K562 (cell line): ENCODE measurements around the gene ADAM19. TPM values are rescaled to one million over a fixed set of nuclear protein-coding genes. Genes with fewer than 3 reads are reported as not detected.
A peak's percentile ranks its signal among the peaks of the same experiment; 100 is the strongest.

ENCODE experiments used
- BACH1 ChIP-seq: fragments of 200-800 bp; sonication (Bioruptor generic); IDR thresholded peaks from 2 replicates; pipeline ENCODE4 v1.6.1; 2016; ENCODE audit warnings: missing genetic modification characterization, missing compliant biosample characterization
- CXXC5 ChIP-seq: fragments of 250-450 bp; sonication (Bioruptor Pico); IDR thresholded peaks from 2 replicates; pipeline ENCODE4 v1.8.0; 2022; ENCODE audit warnings: inconsistent platforms, mild to moderate bottlenecking, moderate library complexity
- ETV1 ChIP-seq: fragments of 450-650 bp; conservative IDR thresholded peaks from 2 replicates; pipeline ENCODE4 v1.6.1; 2016; ENCODE audit warnings: missing genetic modification characterization, control low read depth, low read depth, missing compliant biosample characterization
- GABPB1 ChIP-seq: sonication (generic); formaldehyde crosslinking; IDR thresholded peaks from 2 replicates; pipeline ENCODE4 v1.8.0; 2022; ENCODE audit warnings: mild to moderate bottlenecking, missing genetic modification reagents
- MTA2 ChIP-seq: fragments of 450-650 bp; IDR thresholded peaks from 2 replicates; pipeline ENCODE4 v1.6.1; 2016; ENCODE audit warnings: low read depth
- NFIC ChIP-seq: fragments of 450-650 bp; IDR thresholded peaks from 2 replicates; pipeline ENCODE4 v1.6.1; 2017; ENCODE audit warnings: mild to moderate bottlenecking, inconsistent platforms
- PTRF ChIP-seq: fragments of 450-650 bp; IDR thresholded peaks from 2 replicates; pipeline ENCODE4 v1.6.1; 2016; ENCODE audit warnings: mild to moderate bottlenecking, missing genetic modification characterization, missing compliant biosample characterization
- SMAD4 ChIP-seq: fragments of 250-450 bp; sonication (Bioruptor Pico); conservative IDR thresholded peaks from 2 replicates; pipeline ENCODE4 v1.8.0; 2021; ENCODE audit warnings: inconsistent platforms, mild to moderate bottlenecking, moderate library complexity
- TBP ChIP-seq: optimal IDR thresholded peaks from 2 replicates; pipeline ENCODE3; 2011; ENCODE audit warnings: low read depth, low read length, improper control_type of control experiment
- TCF7L2 ChIP-seq: fragments of 150-350 bp; IDR thresholded peaks from 2 replicates; pipeline ENCODE4 v1.6.1; 2016; ENCODE audit warnings: low read depth, mild to moderate bottlenecking, low read length, moderate library complexity
- ZNF551 ChIP-seq: fragments of 250-450 bp; sonication (Bioruptor Pico); IDR thresholded peaks from 2 replicates; pipeline ENCODE4 v1.5.0; 2021; ENCODE audit warnings: mild to moderate bottlenecking, moderate library complexity
- polyA plus RNA-seq, 8 experiments: library from polyadenylated mRNA; depleted of rRNA in 4 of 8; stranded (reverse) in 5 of 8; unstranded in 3 of 8; fragments of >200 nt; fragmentation: Nextera tagmentation in 2 of 8; fragmentation: Illumina TruSeq in 1 of 8; extraction: Ambion mirVana in 2 of 8; extraction: Trizol in 1 of 8; gene quantifications; 2 replicates each; pipeline versions ENCODE4 v1.2.1 to v1.2.3, GENCODE V29; 2011 to 2014; ENCODE audit warnings: inconsistent platforms in 1 of 8, missing spikeins in 1 of 8
- total RNA-seq, 7 experiments: library from RNA; depleted of rRNA in 6 of 7; stranded (reverse); fragments of >200 nt in 6 of 7; fragmentation: Illumina TruSeq in 2 of 7; extraction: Trizol in 2 of 7; gene quantifications; 2 replicates each; pipeline versions ENCODE4 v1.2.1 to v1.2.3, GENCODE V29; 2011 to 2021; ENCODE audit warnings: low replicate concordance in 1 of 7
- TF ChIP-seq, protein P1 (sequence below): fragments of 200-800 bp; sonication (Bioruptor generic); IDR thresholded peaks from 2 replicates; pipeline ENCODE4 v1.6.1; 2017; ENCODE audit warnings: missing genetic modification characterization, missing compliant biosample characterization
- TF ChIP-seq, protein P2 (sequence below): fragments of 450-650 bp; conservative IDR thresholded peaks from 2 replicates; pipeline ENCODE4 v1.6.1; 2016; ENCODE audit warnings: missing genetic modification characterization, low read depth, mild to moderate bottlenecking, control low read depth, missing compliant biosample characterization

ADAM19 gene
- total and polyA plus RNA-seq, 9 of the 15 experiments (the other 6 are each of a cell fraction or from before 2014, with no cell fraction given) = 0.11 to 1.1 (median 0.43) TPM

DNA sequence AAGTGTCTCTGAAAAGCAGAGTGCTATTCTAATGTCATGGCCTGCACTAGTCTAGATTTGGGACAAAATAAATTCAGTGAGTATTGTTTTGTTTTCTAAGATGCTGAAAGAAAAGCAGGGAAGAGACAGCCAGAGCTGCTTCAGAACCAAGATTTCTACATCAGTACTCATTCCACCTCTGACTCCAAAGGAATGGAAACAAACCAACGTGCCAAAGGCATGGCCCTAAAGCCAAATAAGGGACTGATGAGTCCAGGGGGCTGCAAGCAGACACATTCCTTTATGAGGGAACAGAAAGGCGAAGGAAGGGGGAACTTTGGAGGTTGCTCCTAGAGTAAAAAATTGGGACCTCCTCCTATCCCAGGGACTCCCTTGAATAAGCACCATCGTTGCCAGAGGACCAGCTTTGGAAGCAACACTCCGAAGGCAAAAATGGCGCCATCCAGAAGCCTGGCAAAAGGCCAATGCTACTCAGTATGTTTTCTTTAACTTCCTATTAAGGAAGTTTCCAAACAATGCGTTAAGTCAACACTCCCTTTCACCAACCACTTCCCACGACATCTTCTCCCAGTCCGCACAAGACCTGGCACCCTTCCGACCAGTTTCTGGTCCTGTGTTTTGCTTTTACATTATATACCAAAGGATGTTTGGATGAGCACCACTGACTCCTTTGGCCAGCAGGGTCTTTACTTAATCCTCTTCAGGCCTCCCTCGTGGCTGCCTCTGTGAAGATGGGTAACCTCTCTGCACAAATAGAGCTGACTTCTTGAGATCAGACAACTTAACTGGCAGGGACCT lies 31.6 kb downstream of the ADAM19 start (continued):
- peak; percentile 88 for TF ChIP-seq NFIC
- TF ChIP-seq ETV1 (tag) = 0 out of 2 replicates have a peak, but pooled peaks have one; percentile 19
- 0 out of 2 replicates have a peak, but pooled peaks have one; percentile 19 for TF ChIP-seq PTRF (tag)
- TF ChIP-seq SMAD4 (CRISPR knock-in tag) = peak; percentile 50; the same call in 1 of the 2 replicates
- TF ChIP-seq CXXC5 = 0 out of 2 replicates have a peak, but pooled peaks have one; percentile 35
- no peak for TF ChIP-seq TCF7L2
- TF ChIP-seq MTA2 = no peak
- TF ChIP-seq, protein P1, sequence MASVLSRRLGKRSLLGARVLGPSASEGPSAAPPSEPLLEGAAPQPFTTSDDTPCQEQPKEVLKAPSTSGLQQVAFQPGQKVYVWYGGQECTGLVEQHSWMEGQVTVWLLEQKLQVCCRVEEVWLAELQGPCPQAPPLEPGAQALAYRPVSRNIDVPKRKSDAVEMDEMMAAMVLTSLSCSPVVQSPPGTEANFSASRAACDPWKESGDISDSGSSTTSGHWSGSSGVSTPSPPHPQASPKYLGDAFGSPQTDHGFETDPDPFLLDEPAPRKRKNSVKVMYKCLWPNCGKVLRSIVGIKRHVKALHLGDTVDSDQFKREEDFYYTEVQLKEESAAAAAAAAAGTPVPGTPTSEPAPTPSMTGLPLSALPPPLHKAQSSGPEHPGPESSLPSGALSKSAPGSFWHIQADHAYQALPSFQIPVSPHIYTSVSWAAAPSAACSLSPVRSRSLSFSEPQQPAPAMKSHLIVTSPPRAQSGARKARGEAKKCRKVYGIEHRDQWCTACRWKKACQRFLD (CRISPR knock-in tag) = peak; percentile 85; the same call in 1 of the 2 replicates
- TF ChIP-seq ZNF551 (CRISPR knock-in tag) = no peak
- 0 out of 2 replicates have a peak, but pooled peaks have one; percentile 59 for TF ChIP-seq BACH1 (tag)
- no peak for TF ChIP-seq TBP
- no peak for TF ChIP-seq GABPB1 (CRISPR knock-in tag)
- TF ChIP-seq, protein P2, sequence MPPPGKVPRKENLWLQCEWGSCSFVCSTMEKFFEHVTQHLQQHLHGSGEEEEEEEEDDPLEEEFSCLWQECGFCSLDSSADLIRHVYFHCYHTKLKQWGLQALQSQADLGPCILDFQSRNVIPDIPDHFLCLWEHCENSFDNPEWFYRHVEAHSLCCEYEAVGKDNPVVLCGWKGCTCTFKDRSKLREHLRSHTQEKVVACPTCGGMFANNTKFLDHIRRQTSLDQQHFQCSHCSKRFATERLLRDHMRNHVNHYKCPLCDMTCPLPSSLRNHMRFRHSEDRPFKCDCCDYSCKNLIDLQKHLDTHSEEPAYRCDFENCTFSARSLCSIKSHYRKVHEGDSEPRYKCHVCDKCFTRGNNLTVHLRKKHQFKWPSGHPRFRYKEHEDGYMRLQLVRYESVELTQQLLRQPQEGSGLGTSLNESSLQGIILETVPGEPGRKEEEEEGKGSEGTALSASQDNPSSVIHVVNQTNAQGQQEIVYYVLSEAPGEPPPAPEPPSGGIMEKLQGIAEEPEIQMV (tag) = 0 out of 2 replicates have a peak, but pooled peaks have one; percentile 14
